Neural cell (in vitro differentiated cells): ENCODE measurements around the gene SLC10A2.
"Not testable (repeated sequence)": the region's sequence is repeated elsewhere in the genome, so short reads cannot be mapped to it uniquely, and the experiment has no call there.

Experiments
- CTCF ChIP-seq: fragments of 450-650 bp; IDR thresholded peaks from 2 replicates; pipeline ENCODE4 v1.5.1; 2014; ENCODE audit warnings: antibody characterized with exemption, mild to moderate bottlenecking, moderate library complexity; ENCODE audit not compliant: poor library complexity, severe bottlenecking
- EP300 ChIP-seq: fragments of 450-650 bp; conservative IDR thresholded peaks from 2 replicates; pipeline ENCODE4 v1.6.1; 2014; ENCODE audit warnings: antibody characterized with exemption, mild to moderate bottlenecking, moderate library complexity; ENCODE audit not compliant: poor library complexity, severe bottlenecking
- EZH2 ChIP-seq: fragments of 200-600, 300-800 bp; shearing (Covaris generic), sonication (generic); IDR thresholded peaks from 2 replicates; pipeline ENCODE4 v1.6.1; 2014; ENCODE audit warnings: antibody characterized with exemption, low read length, borderline replicate concordance, mild to moderate bottlenecking; ENCODE audit not compliant: insufficient read depth, poor library complexity, severe bottlenecking
- MXI1 ChIP-seq: fragments of 450-650 bp; conservative IDR thresholded peaks from 2 replicates; pipeline ENCODE4 v1.6.1; 2014; ENCODE audit warnings: antibody characterized with exemption, mild to moderate bottlenecking; ENCODE audit not compliant: poor library complexity, severe bottlenecking
- POLR2AphosphoS5 ChIP-seq: IDR thresholded peaks from 2 replicates; pipeline ENCODE4 v1.6.1; 2012
- REST ChIP-seq: IDR thresholded peaks from 2 replicates; pipeline ENCODE4 v1.6.1; 2012; ENCODE audit warnings: borderline replicate concordance
- SMC3 ChIP-seq: fragments of 450-650 bp; conservative IDR thresholded peaks from 2 replicates; pipeline ENCODE4 v1.6.1; 2014; ENCODE audit warnings: antibody characterized with exemption, mild to moderate bottlenecking, moderate library complexity; ENCODE audit not compliant: poor library complexity

- TF ChIP-seq CTCF, POLR2AphosphoS5, EZH2, REST, EP300, SMC3, MXI1: not testable (repeated sequence)
Measured at GRCh38 chr13:103103456-103103855, 37.2 kb upstream of the SLC10A2 start.
